Chondrocyte (in vitro differentiated cells): ENCODE measurements around the gene DGCR2. TPM values are rescaled to one million over a fixed set of nuclear protein-coding genes. Genes with fewer than 3 reads are reported as not detected.
"Not testable (repeated sequence)": the region's sequence is repeated elsewhere in the genome, so short reads cannot be mapped to it uniquely, and the experiment has no call there.

ENCODE experiments used
- DNase-seq: peaks from one replicate; pipeline ENCODE4 v3.0.0; 2021; ENCODE audit warnings: mixed read lengths, low spot score
- H3K27ac Mint-ChIP-seq: one replicate; pipeline ENCODE4 v1.8.0; 2021; ENCODE audit warnings: mild to moderate bottlenecking, moderate library complexity, mixed read lengths; ENCODE audit not compliant: unreplicated experiment
- H3K27me3 Mint-ChIP-seq: 2 replicates; pipeline ENCODE4 v1.8.0; 2021; ENCODE audit warnings: low read depth, mixed read lengths
- H3K36me3 Mint-ChIP-seq: 2 replicates; pipeline ENCODE4 v1.8.0; 2021; ENCODE audit warnings: low read depth, mixed read lengths
- H3K4me1 Mint-ChIP-seq: 2 replicates; pipeline ENCODE4 v1.8.0; 2021; ENCODE audit warnings: low read depth, mild to moderate bottlenecking, mixed read lengths
- H3K4me3 Mint-ChIP-seq: one replicate; pipeline ENCODE4 v1.8.0; 2021; ENCODE audit warnings: mild to moderate bottlenecking, moderate library complexity, mixed read lengths; ENCODE audit not compliant: unreplicated experiment
- H3K9me3 Mint-ChIP-seq: 2 replicates; pipeline ENCODE4 v1.8.0; 2021; ENCODE audit warnings: low read depth, mixed read lengths
- total RNA-seq: library from RNA; stranded (reverse); gene quantifications from 3 replicates; pipeline ENCODE4 v1.2.1, GENCODE V29; 2021
- TF ChIP-seq, protein P1 (sequence below): fragments of 200-600 bp; sonication (generic); IDR thresholded peaks from 2 replicates; pipeline ENCODE4 v1.5.0; 2021; ENCODE audit warnings: antibody characterized with exemption, mild to moderate bottlenecking, moderate library complexity

Gene DGCR2
- total RNA-seq, 1 donor from 2014 or later, result 45.8 TPM

- Mint-ChIP-seq H3K36me3 (peaks cover 2% of the 10 kb centered on the region), H3K27me3 (peaks cover 36% of the 10 kb centered on the region), H3K9me3 (no peaks in the 10 kb centered on the region), H3K27ac (no peak overlapping the region), H3K4me1 (peaks cover 13% of the 10 kb centered on the region), H3K4me3 (no peak overlapping the region)
- no peak for DNase-seq
- TF ChIP-seq, protein P1, sequence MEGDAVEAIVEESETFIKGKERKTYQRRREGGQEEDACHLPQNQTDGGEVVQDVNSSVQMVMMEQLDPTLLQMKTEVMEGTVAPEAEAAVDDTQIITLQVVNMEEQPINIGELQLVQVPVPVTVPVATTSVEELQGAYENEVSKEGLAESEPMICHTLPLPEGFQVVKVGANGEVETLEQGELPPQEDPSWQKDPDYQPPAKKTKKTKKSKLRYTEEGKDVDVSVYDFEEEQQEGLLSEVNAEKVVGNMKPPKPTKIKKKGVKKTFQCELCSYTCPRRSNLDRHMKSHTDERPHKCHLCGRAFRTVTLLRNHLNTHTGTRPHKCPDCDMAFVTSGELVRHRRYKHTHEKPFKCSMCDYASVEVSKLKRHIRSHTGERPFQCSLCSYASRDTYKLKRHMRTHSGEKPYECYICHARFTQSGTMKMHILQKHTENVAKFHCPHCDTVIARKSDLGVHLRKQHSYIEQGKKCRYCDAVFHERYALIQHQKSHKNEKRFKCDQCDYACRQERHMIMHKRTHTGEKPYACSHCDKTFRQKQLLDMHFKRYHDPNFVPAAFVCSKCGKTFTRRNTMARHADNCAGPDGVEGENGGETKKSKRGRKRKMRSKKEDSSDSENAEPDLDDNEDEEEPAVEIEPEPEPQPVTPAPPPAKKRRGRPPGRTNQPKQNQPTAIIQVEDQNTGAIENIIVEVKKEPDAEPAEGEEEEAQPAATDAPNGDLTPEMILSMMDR, result no peak
Observed at GRCh38 chr22:19167106-19167869, 45.1 kb upstream of the DGCR2 start.

DNA sequence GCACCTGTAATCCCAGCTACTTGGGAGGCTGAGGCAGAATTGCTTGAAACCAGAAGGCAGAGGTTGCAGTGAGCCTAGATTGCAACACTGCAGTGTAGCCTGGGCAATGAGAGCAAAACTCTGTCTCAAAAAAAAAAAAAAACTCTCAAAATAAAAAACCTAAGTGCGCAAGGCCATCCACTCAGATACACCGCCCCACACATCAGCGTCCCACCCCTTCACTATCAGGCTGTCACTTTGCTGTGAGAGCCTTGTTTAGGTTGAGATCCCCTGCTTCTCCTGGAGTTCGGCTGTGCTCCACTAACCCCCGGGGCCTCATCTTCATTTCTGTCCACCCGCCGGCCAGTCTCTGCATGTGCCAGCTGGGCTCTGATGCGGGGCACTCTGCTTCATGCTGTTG lies 44.2 kb upstream of the DGCR2 start:
- Mint-ChIP-seq H3K27me3 (peaks cover 39% of the 10 kb centered on the region), H3K4me3 (no peak overlapping the region), H3K36me3 (peaks cover 2% of the 10 kb centered on the region)

GRCh38 chr22:19164425-19164824 lies 42.2 kb upstream of the DGCR2 start:
- TF ChIP-seq, protein P1, result no peak
- H3K4me3 Mint-ChIP-seq, result no peak overlapping the region
- H3K9me3 Mint-ChIP-seq, result no peaks in the 10 kb centered on the region
- peaks cover 33% of the 10 kb centered on the region for H3K27me3 Mint-ChIP-seq
- H3K36me3 Mint-ChIP-seq, result peaks cover 2% of the 10 kb centered on the region
- no peak for DNase-seq
- H3K27ac Mint-ChIP-seq, result no peak overlapping the region
- H3K4me1 Mint-ChIP-seq, result no peaks in the 10 kb centered on the region

More for the DNA sequence above, 44.2 kb upstream of the DGCR2 start:
- DNase-seq, result no peak
- Mint-ChIP-seq H3K4me1 (peaks cover 9% of the 10 kb centered on the region), H3K9me3 (no peaks in the 10 kb centered on the region), H3K27ac (no peak overlapping the region)
- TF ChIP-seq, protein P1, result no peak

DNA sequence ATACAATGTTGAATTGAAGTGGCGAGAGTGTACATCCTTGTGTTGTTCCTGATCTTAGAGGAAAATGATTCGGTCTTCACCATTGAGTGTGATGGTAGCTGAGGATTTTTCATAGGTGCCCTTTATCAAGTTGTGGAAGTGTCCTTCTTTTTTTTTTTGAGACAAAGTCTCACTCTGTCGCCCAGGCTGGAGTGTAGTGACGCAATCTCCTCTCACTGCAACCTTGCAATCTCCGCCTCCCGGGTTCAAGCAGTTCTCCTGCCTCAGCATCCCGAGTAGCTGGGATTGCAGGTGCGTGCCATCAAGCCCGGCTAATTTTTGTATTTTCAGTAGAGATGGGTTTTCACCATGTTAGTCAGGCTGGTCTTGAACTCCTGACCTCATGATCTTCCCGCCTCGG lies 36.4 kb upstream of the DGCR2 start:
- DNase-seq, H3K4me1 Mint-ChIP-seq, H3K4me3 Mint-ChIP-seq, H3K27ac Mint-ChIP-seq, H3K9me3 Mint-ChIP-seq, H3K36me3 Mint-ChIP-seq: not testable (repeated sequence)
- H3K27me3 Mint-ChIP-seq, result peaks cover 17% of the 10 kb centered on the region

- not testable (repeated sequence) for H3K36me3 Mint-ChIP-seq, H3K4me1 Mint-ChIP-seq, H3K4me3 Mint-ChIP-seq, H3K9me3 Mint-ChIP-seq, DNase-seq, H3K27ac Mint-ChIP-seq
- peaks cover 30% of the 10 kb centered on the region for H3K27me3 Mint-ChIP-seq
Observed at GRCh38 chr22:19156109-19156508, 33.9 kb upstream of the DGCR2 start.

DNA sequence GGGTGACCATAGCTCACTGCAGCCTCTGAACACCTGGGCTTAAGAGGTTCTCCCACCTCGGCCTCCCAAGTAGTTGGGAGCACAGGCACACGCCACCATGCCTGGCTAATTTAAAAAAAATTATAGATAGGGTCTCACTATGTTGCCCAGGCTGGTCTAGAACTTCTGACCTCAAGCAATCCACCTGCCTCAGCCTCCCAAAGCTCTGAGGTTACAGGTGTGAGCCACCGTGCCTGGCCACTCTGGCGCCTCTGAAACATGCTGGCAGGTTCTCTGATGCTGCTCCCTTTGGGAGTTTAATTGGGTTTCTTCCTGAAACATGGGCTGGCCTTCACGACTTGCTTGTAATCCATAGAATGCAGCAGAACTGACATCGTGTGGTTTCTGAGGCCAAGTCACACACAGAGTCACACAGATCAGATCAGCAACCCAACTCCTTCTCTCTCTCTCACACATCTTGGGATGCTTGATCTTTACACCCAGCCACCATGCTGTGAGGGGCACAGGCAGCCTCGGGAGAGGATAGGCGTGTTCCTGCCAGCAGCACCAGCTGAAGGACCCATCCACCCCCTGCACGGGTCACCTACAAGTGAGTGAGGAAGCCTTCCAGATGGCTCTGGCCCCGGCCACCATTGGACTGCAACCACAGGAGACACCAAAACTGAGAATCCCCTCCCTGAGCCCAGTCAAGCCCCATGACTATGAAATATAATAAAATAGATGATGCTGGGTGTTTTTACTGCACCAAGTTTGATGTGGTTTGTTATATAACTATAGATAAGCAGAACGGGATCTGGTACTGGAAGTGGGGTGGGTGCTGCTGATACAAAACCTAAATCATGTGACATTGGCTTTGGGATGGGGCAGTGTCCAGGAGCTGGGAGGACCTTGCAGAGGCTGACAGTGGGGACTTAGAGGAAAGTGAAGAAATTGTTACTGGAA lies 31.0 kb upstream of the DGCR2 start:
- peaks cover 8% of the 10 kb centered on the region for H3K36me3 Mint-ChIP-seq
- H3K27me3 Mint-ChIP-seq, result peaks cover 35% of the 10 kb centered on the region
- no peak for DNase-seq
- peaks cover 4% of the 10 kb centered on the region for H3K9me3 Mint-ChIP-seq
- H3K4me1 Mint-ChIP-seq, result peaks cover 5% of the 10 kb centered on the region
- TF ChIP-seq, protein P1, result no peak
- H3K4me3 Mint-ChIP-seq, result no peak overlapping the region
- no peak overlapping the region for H3K27ac Mint-ChIP-seq
